Measurements from ENCODE around the gene ANKH.

Gene ANKH

GRCh38 chr5:14741131-14741530 lies 130.4 kb downstream of the ANKH start:
- Histone ChIP-seq H3K4me1 (ENCODE audit: control insufficient read depth, insufficient read depth, low read length) (no peaks in the 10 kb centered on the region), H3K27ac (ENCODE audit: low read depth, low read length) (no peak overlapping the region), H3K9ac (ENCODE audit: low read length) (no peak overlapping the region), H3K36me3 (ENCODE audit: control insufficient read depth, insufficient read depth, low read length) (peaks cover 19% of the 10 kb centered on the region), H3K27me3 (ENCODE audit: control insufficient read depth, insufficient read depth, low read length) (no peaks in the 10 kb centered on the region), H3K4me3 (ENCODE audit: low read length) (no peak overlapping the region)

- H3K4me3 ChIP-seq (ENCODE audit: low read length) = no peak overlapping the region
- no peaks in the 10 kb centered on the region for H3K4me1 ChIP-seq (ENCODE audit: control insufficient read depth, insufficient read depth, low read length)
- no peak overlapping the region for H3K9ac ChIP-seq (ENCODE audit: low read length)
- H3K36me3 ChIP-seq (ENCODE audit: control insufficient read depth, insufficient read depth, low read length) = peaks cover 17% of the 10 kb centered on the region
- H3K27me3 ChIP-seq (ENCODE audit: control insufficient read depth, insufficient read depth, low read length) = no peaks in the 10 kb centered on the region
- no peak overlapping the region for H3K27ac ChIP-seq (ENCODE audit: low read depth, low read length)
These were observed 131.6 kb downstream of the ANKH start for GRCh38 chr5:14739981-14740380.

GRCh38 chr5:14739538-14739937 lies 132.0 kb downstream of the ANKH start:
- no peaks in the 10 kb centered on the region for H3K27me3 ChIP-seq (ENCODE audit: control insufficient read depth, insufficient read depth, low read length)
- no peak overlapping the region for H3K27ac ChIP-seq (ENCODE audit: low read depth, low read length)
- H3K36me3 ChIP-seq (ENCODE audit: control insufficient read depth, insufficient read depth, low read length) = peaks cover 17% of the 10 kb centered on the region
- no peak overlapping the region for H3K4me3 ChIP-seq (ENCODE audit: low read length)
- H3K4me1 ChIP-seq (ENCODE audit: control insufficient read depth, insufficient read depth, low read length) = no peaks in the 10 kb centered on the region
- no peak overlapping the region for H3K9ac ChIP-seq (ENCODE audit: low read length)

GRCh38 chr5:14738050-14738449 lies 133.5 kb downstream of the ANKH start:
- Histone ChIP-seq H3K9ac (ENCODE audit: low read length) (no peak overlapping the region), H3K4me3 (ENCODE audit: low read length) (no peak overlapping the region), H3K27me3 (ENCODE audit: control insufficient read depth, insufficient read depth, low read length) (no peaks in the 10 kb centered on the region), H3K4me1 (ENCODE audit: control insufficient read depth, insufficient read depth, low read length) (no peaks in the 10 kb centered on the region), H3K36me3 (ENCODE audit: control insufficient read depth, insufficient read depth, low read length) (peaks cover 16% of the 10 kb centered on the region), H3K27ac (ENCODE audit: low read depth, low read length) (no peak overlapping the region)

- H3K27ac ChIP-seq (ENCODE audit: low read depth, low read length) = no peak overlapping the region
- H3K9ac ChIP-seq (ENCODE audit: low read length) = no peak overlapping the region
- H3K4me1 ChIP-seq (ENCODE audit: control insufficient read depth, insufficient read depth, low read length) = no peaks in the 10 kb centered on the region
- H3K36me3 ChIP-seq (ENCODE audit: control insufficient read depth, insufficient read depth, low read length) = peaks cover 18% of the 10 kb centered on the region
- no peaks in the 10 kb centered on the region for H3K27me3 ChIP-seq (ENCODE audit: control insufficient read depth, insufficient read depth, low read length)
- H3K4me3 ChIP-seq (ENCODE audit: low read length) = no peak overlapping the region
These were observed 134.3 kb downstream of the ANKH start for GRCh38 chr5:14737291-14737690.

GRCh38 chr5:14735944-14736343 lies 135.6 kb downstream of the ANKH start:
- no peak overlapping the region for H3K9ac ChIP-seq (ENCODE audit: low read length)
- no peaks in the 10 kb centered on the region for H3K4me1 ChIP-seq (ENCODE audit: control insufficient read depth, insufficient read depth, low read length)
- H3K27me3 ChIP-seq (ENCODE audit: control insufficient read depth, insufficient read depth, low read length) = no peaks in the 10 kb centered on the region
- no peak overlapping the region for H3K27ac ChIP-seq (ENCODE audit: low read depth, low read length)
- peaks cover 16% of the 10 kb centered on the region for H3K36me3 ChIP-seq (ENCODE audit: control insufficient read depth, insufficient read depth, low read length)
- H3K4me3 ChIP-seq (ENCODE audit: low read length) = no peak overlapping the region

- Histone ChIP-seq H3K36me3 (ENCODE audit: control insufficient read depth, insufficient read depth, low read length) (peaks cover 16% of the 10 kb centered on the region), H3K9ac (ENCODE audit: low read length) (no peak overlapping the region), H3K4me1 (ENCODE audit: control insufficient read depth, insufficient read depth, low read length) (no peaks in the 10 kb centered on the region), H3K27me3 (ENCODE audit: control insufficient read depth, insufficient read depth, low read length) (no peaks in the 10 kb centered on the region), H3K27ac (ENCODE audit: low read depth, low read length) (no peak overlapping the region), H3K4me3 (ENCODE audit: low read length) (no peak overlapping the region)
These were observed 137.2 kb downstream of the ANKH start for GRCh38 chr5:14734396-14734795.

GRCh38 chr5:14733661-14734060 lies 137.9 kb downstream of the ANKH start:
- H3K9ac ChIP-seq (ENCODE audit: low read length) = no peak overlapping the region
- H3K36me3 ChIP-seq (ENCODE audit: control insufficient read depth, insufficient read depth, low read length) = peaks cover 16% of the 10 kb centered on the region
- H3K27ac ChIP-seq (ENCODE audit: low read depth, low read length) = no peak overlapping the region
- no peaks in the 10 kb centered on the region for H3K4me1 ChIP-seq (ENCODE audit: control insufficient read depth, insufficient read depth, low read length)
- no peaks in the 10 kb centered on the region for H3K27me3 ChIP-seq (ENCODE audit: control insufficient read depth, insufficient read depth, low read length)
- no peak overlapping the region for H3K4me3 ChIP-seq (ENCODE audit: low read length)

GRCh38 chr5:14732991-14733390 lies 138.6 kb downstream of the ANKH start:
- Histone ChIP-seq H3K36me3 (ENCODE audit: control insufficient read depth, insufficient read depth, low read length) (peaks cover 16% of the 10 kb centered on the region), H3K9ac (ENCODE audit: low read length) (no peak overlapping the region), H3K4me1 (ENCODE audit: control insufficient read depth, insufficient read depth, low read length) (no peaks in the 10 kb centered on the region), H3K27ac (ENCODE audit: low read depth, low read length) (no peak overlapping the region), H3K4me3 (ENCODE audit: low read length) (no peak overlapping the region), H3K27me3 (ENCODE audit: control insufficient read depth, insufficient read depth, low read length) (no peaks in the 10 kb centered on the region)

GRCh38 chr5:14730881-14731280 lies 140.7 kb downstream of the ANKH start:
- no peak overlapping the region for H3K4me3 ChIP-seq (ENCODE audit: low read length)
- H3K27me3 ChIP-seq (ENCODE audit: control insufficient read depth, insufficient read depth, low read length) = no peaks in the 10 kb centered on the region
- H3K4me1 ChIP-seq (ENCODE audit: control insufficient read depth, insufficient read depth, low read length) = no peaks in the 10 kb centered on the region
- H3K27ac ChIP-seq (ENCODE audit: low read depth, low read length) = no peak overlapping the region
- H3K9ac ChIP-seq (ENCODE audit: low read length) = no peak overlapping the region
- peaks cover 4% of the 10 kb centered on the region for H3K36me3 ChIP-seq (ENCODE audit: control insufficient read depth, insufficient read depth, low read length)

GRCh38 chr5:14730466-14730865 lies 141.1 kb downstream of the ANKH start:
- Histone ChIP-seq H3K36me3 (ENCODE audit: control insufficient read depth, insufficient read depth, low read length) (peaks cover 4% of the 10 kb centered on the region), H3K27me3 (ENCODE audit: control insufficient read depth, insufficient read depth, low read length) (no peaks in the 10 kb centered on the region), H3K27ac (ENCODE audit: low read depth, low read length) (no peak overlapping the region)

GRCh38 chr5:14729448-14730385 lies 141.9 kb downstream of the ANKH start:
- Histone ChIP-seq H3K27ac (ENCODE audit: low read depth, low read length) (no peak overlapping the region), H3K4me1 (ENCODE audit: control insufficient read depth, insufficient read depth, low read length) (no peaks in the 10 kb centered on the region), H3K36me3 (ENCODE audit: control insufficient read depth, insufficient read depth, low read length) (peaks cover 4% of the 10 kb centered on the region), H3K27me3 (ENCODE audit: control insufficient read depth, insufficient read depth, low read length) (no peaks in the 10 kb centered on the region), H3K9ac (ENCODE audit: low read length) (no peak overlapping the region), H3K4me3 (ENCODE audit: low read length) (no peak overlapping the region)

More at GRCh38 chr5:14730466-14730865, 141.1 kb downstream of the ANKH start:
- Histone ChIP-seq H3K4me3 (ENCODE audit: low read length) (no peak overlapping the region), H3K4me1 (ENCODE audit: control insufficient read depth, insufficient read depth, low read length) (no peaks in the 10 kb centered on the region), H3K9ac (ENCODE audit: low read length) (no peak overlapping the region)

GRCh38 chr5:14728459-14728938 lies 143.1 kb downstream of the ANKH start:
- no peak overlapping the region for H3K27ac ChIP-seq (ENCODE audit: low read depth, low read length)
- H3K9ac ChIP-seq (ENCODE audit: low read length) = no peak overlapping the region

More at GRCh38 chr5:14728459-14728938, 143.1 kb downstream of the ANKH start:
- Histone ChIP-seq H3K36me3 (ENCODE audit: control insufficient read depth, insufficient read depth, low read length) (peaks cover 4% of the 10 kb centered on the region), H3K27me3 (ENCODE audit: control insufficient read depth, insufficient read depth, low read length) (no peaks in the 10 kb centered on the region), H3K4me1 (ENCODE audit: control insufficient read depth, insufficient read depth, low read length) (no peaks in the 10 kb centered on the region), H3K4me3 (ENCODE audit: low read length) (no peak overlapping the region)
